HG03095 (cell line): ENCODE data around the gene SPTBN4.
"Not testable (repeated sequence)": the region's sequence is repeated elsewhere in the genome, so short reads cannot be mapped to it uniquely, and the experiment has no call there.

Experiments used
- ATAC-seq: cut with Tn5 transposase; IDR thresholded peaks from one replicate; pipeline ENCODE4 v1.9.1; 2021; ENCODE audit warnings: moderate library complexity; ENCODE audit not compliant: unreplicated experiment

SPTBN4 gene

DNA sequence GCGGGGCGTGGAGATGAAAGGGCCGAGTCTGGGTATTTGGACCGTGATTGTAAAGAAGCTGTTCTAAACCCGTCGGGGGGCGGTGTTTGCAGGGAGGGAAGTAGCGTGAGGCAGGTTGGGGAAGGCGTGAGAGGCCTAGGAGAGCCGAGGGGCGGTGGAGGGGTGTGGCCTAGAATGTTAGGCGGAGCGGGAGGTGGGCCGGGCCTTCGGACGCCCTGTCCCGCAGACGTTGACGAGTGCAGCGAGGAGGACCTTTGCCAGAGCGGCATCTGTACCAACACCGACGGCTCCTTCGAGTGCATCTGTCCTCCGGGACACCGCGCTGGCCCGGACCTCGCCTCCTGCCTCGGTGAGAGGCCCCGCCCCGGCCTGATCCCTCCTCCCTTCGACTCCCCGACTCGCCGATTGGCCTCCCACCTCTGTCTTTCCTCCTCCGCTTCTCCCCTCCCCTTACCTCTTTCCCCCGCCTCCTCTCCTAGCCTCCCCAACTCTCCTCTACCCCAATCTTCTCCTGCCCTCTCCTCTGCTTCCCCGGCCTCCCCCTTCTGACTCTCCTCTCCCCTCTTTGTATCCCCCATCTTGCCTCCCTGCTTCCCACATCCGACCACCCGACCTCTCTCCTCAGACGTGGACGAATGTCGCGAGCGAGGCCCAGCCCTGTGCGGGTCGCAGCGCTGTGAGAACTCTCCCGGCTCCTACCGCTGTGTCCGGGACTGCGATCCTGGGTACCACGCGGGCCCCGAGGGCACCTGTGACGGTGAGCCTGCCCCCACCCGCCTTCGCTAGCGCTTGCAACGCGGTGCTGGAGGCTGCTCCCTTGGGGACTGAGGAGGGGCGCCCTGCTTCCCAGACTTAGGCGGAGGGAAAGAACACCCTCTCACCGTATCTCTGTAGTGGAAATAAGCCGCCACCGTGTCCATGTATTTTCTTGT lies 147.2 kb downstream of the SPTBN4 start:
- peak; percentile 38 for ATAC-seq

DNA sequence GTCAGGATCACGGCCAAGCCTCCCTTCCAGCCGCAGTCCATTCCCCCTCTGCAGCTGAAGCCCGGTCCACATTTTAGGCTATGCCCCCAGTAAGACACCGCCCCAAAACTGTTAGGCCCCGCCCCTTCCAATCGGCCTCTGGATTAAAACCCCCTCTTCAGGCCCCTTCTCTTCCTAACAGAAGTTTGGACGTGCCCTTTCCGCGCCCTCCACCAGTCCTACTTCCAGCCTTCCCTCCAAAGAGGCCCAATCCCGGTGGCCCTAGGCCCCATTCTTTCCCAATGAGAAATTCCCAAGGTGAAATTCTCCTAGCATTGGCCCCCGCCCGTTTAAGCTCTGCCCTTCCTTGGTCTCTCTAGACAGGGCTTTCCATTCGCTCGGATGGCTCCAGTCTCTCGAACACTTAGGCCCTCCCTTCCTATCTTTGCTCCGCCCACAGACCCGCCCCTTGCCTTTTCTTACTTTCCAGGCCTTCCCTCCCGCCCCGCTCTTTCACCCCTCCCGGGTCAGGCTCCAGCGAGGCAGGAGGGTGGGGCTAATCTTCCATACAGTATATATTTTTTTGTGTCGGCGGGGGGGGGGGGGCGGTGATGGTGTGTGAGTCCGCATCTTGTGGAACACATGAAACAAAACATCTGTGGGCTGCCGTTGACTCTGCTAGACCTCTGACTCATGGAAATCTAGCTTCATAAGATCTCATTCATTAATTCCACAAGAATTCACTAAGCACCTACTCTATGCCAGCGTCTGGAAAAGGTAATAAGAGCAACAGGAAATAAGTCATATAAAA lies 148.0 kb downstream of the SPTBN4 start:
- no peak for ATAC-seq

- ATAC-seq, result no peak
These were observed 149.4 kb downstream of the SPTBN4 start for GRCh38 chr19:40616178-40616577.

DNA sequence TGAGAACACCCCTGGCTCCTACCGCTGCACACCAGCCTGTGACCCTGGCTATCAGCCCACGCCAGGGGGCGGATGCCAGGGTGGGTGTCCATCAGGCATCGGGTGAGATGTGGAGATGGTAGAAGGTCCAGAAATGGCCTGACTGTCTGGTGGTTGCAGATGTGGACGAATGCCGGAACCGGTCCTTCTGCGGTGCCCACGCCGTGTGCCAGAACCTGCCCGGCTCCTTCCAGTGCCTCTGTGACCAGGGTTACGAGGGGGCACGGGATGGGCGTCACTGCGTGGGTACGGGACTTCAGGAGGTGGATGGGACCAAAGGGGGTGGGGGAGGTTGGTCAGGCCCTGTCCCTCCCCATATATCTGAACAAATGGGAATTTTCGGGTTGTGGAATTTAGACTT lies 150.1 kb downstream of the SPTBN4 start:
- no peak for ATAC-seq

GRCh38 chr19:40617961-40618360 lies 151.2 kb downstream of the SPTBN4 start:
- no peak for ATAC-seq

- no peak for ATAC-seq
These were observed 152.7 kb downstream of the SPTBN4 start for GRCh38 chr19:40619333-40620160.

DNA sequence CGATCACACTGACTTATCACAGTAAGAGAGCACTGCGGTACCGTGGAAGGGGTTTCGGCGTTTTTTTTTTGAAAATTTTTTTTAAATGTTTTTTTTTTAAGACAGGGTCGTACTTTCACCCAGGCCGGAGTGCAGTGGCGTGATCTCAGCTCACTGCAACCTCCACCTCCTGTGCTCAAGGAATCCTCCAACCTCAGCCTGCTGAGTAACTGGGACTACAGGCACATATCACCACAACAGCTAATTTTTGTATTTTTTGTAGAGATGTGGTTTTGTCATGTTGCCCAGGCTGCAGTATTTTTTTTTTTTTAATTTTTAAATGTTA lies 153.3 kb downstream of the SPTBN4 start:
- ATAC-seq, result no peak

GRCh38 chr19:40621283-40621682 lies 154.5 kb downstream of the SPTBN4 start:
- ATAC-seq, result no peak

- ATAC-seq, result no peak
These were observed 155.4 kb downstream of the SPTBN4 start for GRCh38 chr19:40621966-40622772.

GRCh38 chr19:40622773-40623075 lies 155.9 kb downstream of the SPTBN4 start:
- ATAC-seq, result no peak

- no peak for ATAC-seq
These were observed 156.8 kb downstream of the SPTBN4 start for GRCh38 chr19:40623403-40624251.

- ATAC-seq, result not testable (repeated sequence)
These were observed 157.8 kb downstream of the SPTBN4 start for GRCh38 chr19:40624369-40625153.

DNA sequence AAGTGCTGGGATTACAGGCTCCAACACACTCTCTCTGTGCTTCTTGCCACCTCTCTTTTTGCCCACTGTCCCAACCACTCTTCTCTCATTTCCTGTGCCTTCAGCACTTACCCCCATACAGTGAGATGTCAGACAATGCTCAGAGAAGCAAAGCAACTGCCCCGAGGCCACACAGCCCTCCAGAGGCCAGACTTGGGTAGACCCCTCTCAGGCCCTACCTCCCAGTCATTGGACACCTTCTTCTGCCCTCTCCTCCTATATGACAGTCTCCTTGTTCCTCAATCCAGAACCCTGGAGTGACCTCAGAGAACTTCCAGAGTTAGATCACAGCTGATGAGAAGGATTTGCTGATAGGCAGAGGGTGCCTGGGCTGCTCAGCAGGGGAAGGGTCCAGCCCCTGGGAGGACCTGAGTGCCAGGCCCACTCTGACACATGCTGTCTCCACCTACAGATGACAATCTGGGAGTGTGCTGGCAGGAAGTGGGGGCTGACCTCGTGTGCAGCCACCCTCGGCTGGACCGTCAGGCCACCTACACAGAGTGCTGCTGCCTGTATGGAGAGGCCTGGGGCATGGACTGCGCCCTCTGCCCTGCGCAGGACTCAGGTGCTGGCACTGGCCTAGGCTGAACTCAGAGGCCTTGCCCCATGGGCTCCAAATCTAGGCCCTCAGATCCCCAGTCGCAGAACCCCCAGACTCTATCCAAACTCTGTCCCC lies 158.8 kb downstream of the SPTBN4 start:
- ATAC-seq, result no peak
